Aorta (tissue), 5 donors: ENCODE data around the gene AMBRA1. TPM values are rescaled to one million over a fixed set of nuclear protein-coding genes. Genes with fewer than 3 reads are reported as not detected.

ENCODE experiments used
- ATAC-seq: fragments of 200-7000 bp; cut with Tn5 transposase; one replicate; pipeline ENCODE4 v1.9.1; 2022; ENCODE audit warnings: moderate library complexity; ENCODE audit not compliant: low FRiP score
- DNase-seq, 2 donors: peaks; one replicate each; pipeline ENCODE4 v3.0.0-alpha.2; 2020
- H3K27ac ChIP-seq, 2 donors: one replicate each; pipeline ENCODE4 v1.5.1; 2013; ENCODE audit warnings: low read length in 2 of 2, mild to moderate bottlenecking in 2 of 2, moderate library complexity in 2 of 2, control low read depth in 1 of 2, inconsistent platforms in 1 of 2, low read depth in 1 of 2
- H3K27me3 ChIP-seq, 2 donors: one replicate each; pipeline ENCODE4 v1.6.1; 2013; ENCODE audit warnings: control low read depth in 1 of 2, low read length in 1 of 2, mild to moderate bottlenecking in 1 of 2, moderate library complexity in 1 of 2; ENCODE audit not compliant: insufficient read depth in 2 of 2, control insufficient read depth in 1 of 2
- H3K36me3 ChIP-seq, 2 donors: one replicate each; pipeline ENCODE4 v1.6.1; 2013; ENCODE audit warnings: control low read depth in 1 of 2, low read length in 1 of 2, mild to moderate bottlenecking in 1 of 2; ENCODE audit not compliant: insufficient read depth in 2 of 2, control insufficient read depth in 1 of 2
- H3K4me1 ChIP-seq, 2 donors: one replicate each; pipeline ENCODE4 v1.6.1; 2013; ENCODE audit warnings: low read length in 2 of 2, control low read depth in 1 of 2, mild to moderate bottlenecking in 1 of 2, moderate library complexity in 1 of 2; ENCODE audit not compliant: insufficient read depth in 2 of 2, control insufficient read depth in 1 of 2
- H3K4me3 ChIP-seq, 2 donors: one replicate each; pipeline ENCODE4 v1.5.1; 2013; ENCODE audit warnings: low read length in 2 of 2, control low read depth in 1 of 2, mild to moderate bottlenecking in 1 of 2
- H3K9me3 ChIP-seq: one replicate; pipeline ENCODE4 v1.6.1; 2013; ENCODE audit warnings: mild to moderate bottlenecking, low read length; ENCODE audit not compliant: control insufficient read depth
- WGBS, 2 donors: extraction: QIAGEN DNeasy Blood & Tissue Kit; methylation state at CpG; one replicate each; pipeline ENCODE4 v1.1.7; 2013; 5-methylcytosine and 5-hydroxymethylcytosine counted together
- intact Hi-C, 2 donors: fragments of 100-400 bp; cut with DNase I; formaldehyde crosslinking; loops; one replicate each; pipeline versions ENCODE4 v1.14.2 to v1.15.0; 2022
- polyA plus RNA-seq, 2 donors: library from polyadenylated mRNA; stranded (reverse); fragments of 200-250 nt; gene quantifications; one replicate each; pipeline ENCODE4 v1.2.3, GENCODE V29; 2013
- total RNA-seq, 2 donors: library from RNA; stranded (reverse); fragmentation: NEBNext Ultra II Directional; extraction: Animal tissue kit (Norgen Biotek cat#: 25700); gene quantifications; one replicate each; pipeline ENCODE4 v1.2.1, GENCODE V29; 2021
- donor health status: healthy with polysubstance abuse.
- donor health status: Bipolar disorder and iron deficiency.
- donor health status: DM: no; HTN: no; CAD: no.
- donor health status: DM: no; HTN: no; CAD: no.
- donor health status: DM: yes; HTN: yes; CAD: no.

AMBRA1 gene
- total and polyA plus RNA-seq, 4 donors = 2.6 to 35.0 (median 16.8) TPM

- H3K4me3 ChIP-seq = peak within 1 kb of the TSS; percentile 95 to 100
- no peaks in the 10 kb centered on the region for H3K27me3 ChIP-seq
- no peaks in the 10 kb centered on the region for H3K36me3 ChIP-seq
- H3K27ac ChIP-seq = peak within 1 kb of the TSS; percentile 80 to 96
- DNase-seq (peak; percentile 92 to 96), ATAC-seq (peak; percentile 99)
- peaks cover 0 to 2% of the 10 kb centered on the region in 2 donors for H3K4me1 ChIP-seq
- intact Hi-C loops = loop anchor here in 1 of 2 donors (5.0 to 10.0 kb wide), 2 partner anchors 73 to 225 kb away; partner anchors contain the start of gene CHRM4
- no peaks in the 10 kb centered on the region for H3K9me3 ChIP-seq
- 0% methylated on average over 71 to 72 of the region's 72 CpGs for WGBS, 2 donors
Measured at GRCh38 chr11:46617134-46617971, 23.5 kb upstream of the AMBRA1 start, which contains the start of the genes ATG13 and HARBI1. TSS of gene ATG13 (plus strand) at chr11:46617553. CDS start at chr11:46644292, 26,739 bp downstream. TSS of gene HARBI1 (minus strand) at chr11:46617227. CDS start at chr11:46616237, 990 bp downstream.

GRCh38 chr11:46616551-46617133 is 22.8 kb upstream of the AMBRA1 start:
- DNase-seq (no peak), ATAC-seq (peak; percentile 13)
- WGBS, 2 donors = 5% methylated on average over 15 of the region's 15 CpGs
- intact Hi-C loops = loop anchor here in 1 of 2 donors (5.0 to 10.0 kb wide), 2 partner anchors 72 to 224 kb away; partner anchors contain the start of gene CHRM4
- Histone ChIP-seq H3K27ac (peak overlapping the region; percentile 46 to 49), H3K27me3 (no peaks in the 10 kb centered on the region), H3K4me3 (peak overlapping the region; percentile 95 to 100), H3K9me3 (no peaks in the 10 kb centered on the region), H3K36me3 (no peaks in the 10 kb centered on the region), H3K4me1 (peaks cover 0 to 2% of the 10 kb centered on the region in 2 donors)

GRCh38 chr11:46615756-46616155 is 21.9 kb upstream of the AMBRA1 start:
- H3K27ac ChIP-seq = no peak overlapping the region
- no peaks in the 10 kb centered on the region for H3K36me3 ChIP-seq
- DNase-seq (no peak), ATAC-seq (no peak)
- peaks cover 0 to 2% of the 10 kb centered on the region in 2 donors for H3K4me1 ChIP-seq
- no peaks in the 10 kb centered on the region for H3K9me3 ChIP-seq
- no peak overlapping the region for H3K4me3 ChIP-seq
- intact Hi-C loops = loop anchor here in 1 of 2 donors (5.0 to 10.0 kb wide), 2 partner anchors 71 to 223 kb away; partner anchors contain the start of gene CHRM4
- WGBS, 2 donors = 95 to 97% methylated on average over 7 of the region's 7 CpGs
- H3K27me3 ChIP-seq = no peaks in the 10 kb centered on the region

GRCh38 chr11:46612326-46612725 is 18.5 kb upstream of the AMBRA1 start:
- Histone ChIP-seq H3K36me3 (no peaks in the 10 kb centered on the region), H3K4me1 (no peaks in the 10 kb centered on the region), H3K4me3 (no peak overlapping the region), H3K9me3 (no peaks in the 10 kb centered on the region), H3K27me3 (no peaks in the 10 kb centered on the region), H3K27ac (no peak overlapping the region)
- ATAC-seq = no peak
- DNase-seq = no peak
- intact Hi-C loops = loop anchor here in 1 of 2 donors (10.0 kb wide), 1 partner anchor 68 kb away; no protein-coding TSS in a partner anchor
- 82 to 92% methylated on average over 2 of the region's 2 CpGs for WGBS, 2 donors

DNA sequence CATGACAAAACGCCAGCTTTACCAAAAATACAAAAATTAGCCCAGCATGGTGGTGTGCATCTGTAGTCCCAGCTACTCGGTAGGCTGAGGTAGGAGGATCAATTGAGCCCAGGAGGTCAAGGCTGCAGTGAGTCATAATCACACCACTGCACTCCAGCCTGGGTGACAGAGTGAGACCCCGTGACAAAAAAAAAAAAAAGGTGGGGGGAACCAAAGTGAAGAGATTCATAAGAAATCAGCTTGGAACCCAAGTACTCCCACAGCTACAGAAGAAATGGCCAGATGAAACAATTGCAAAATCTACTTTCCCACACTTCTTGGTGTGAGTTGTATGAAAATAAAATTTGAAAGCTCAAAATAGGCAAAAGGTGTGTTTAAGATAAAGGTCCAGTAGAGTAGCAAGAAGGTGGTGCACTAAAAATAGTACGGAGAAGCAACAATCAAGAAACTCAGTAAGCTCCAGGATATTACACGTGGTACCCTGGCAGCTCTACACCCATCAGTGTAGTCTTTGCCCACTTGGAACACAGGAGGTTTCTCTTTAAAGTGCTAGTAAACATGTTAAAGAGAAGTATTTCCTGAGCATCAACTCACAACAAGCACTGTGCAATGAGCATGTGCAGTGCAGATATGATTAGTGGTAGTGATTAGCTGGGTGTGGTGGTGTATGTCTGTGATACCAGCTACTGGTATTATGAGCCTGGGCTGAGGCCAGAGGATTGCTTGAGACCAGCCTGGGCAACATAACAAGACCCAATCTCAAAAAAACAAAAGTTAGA is 17.9 kb upstream of the AMBRA1 start:
- H3K27me3 ChIP-seq = no peaks in the 10 kb centered on the region
- no peaks in the 10 kb centered on the region for H3K9me3 ChIP-seq
- DNase-seq = no peak
- WGBS, 2 donors = 68 to 71% methylated on average over 5 of the region's 5 CpGs
- no peak for ATAC-seq
- no peak overlapping the region for H3K4me3 ChIP-seq
- intact Hi-C loops = loop anchor here in 1 of 2 donors (10.0 kb wide), 1 partner anchor 67 kb away; no protein-coding TSS in a partner anchor
- no peak overlapping the region for H3K27ac ChIP-seq
- no peaks in the 10 kb centered on the region for H3K36me3 ChIP-seq
- no peaks in the 10 kb centered on the region for H3K4me1 ChIP-seq

DNA sequence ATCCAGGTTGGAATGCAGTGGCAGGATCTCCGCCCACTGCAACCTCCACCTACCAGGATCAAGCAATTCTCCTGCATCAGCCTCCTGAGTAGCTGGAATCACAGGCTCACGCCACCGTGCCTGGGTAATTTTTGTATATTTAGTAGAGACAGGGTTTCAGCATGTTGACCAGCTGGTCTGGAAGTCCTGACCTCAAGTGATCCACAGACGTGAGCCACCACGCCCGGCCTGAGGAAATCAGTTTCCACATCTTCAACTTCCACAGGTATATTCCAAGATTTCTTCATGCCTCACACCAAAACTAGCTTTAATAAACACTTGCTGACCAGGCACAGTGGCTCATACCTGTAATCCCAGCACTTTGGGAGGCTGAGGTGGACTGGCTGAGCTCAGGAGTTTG is 15.6 kb upstream of the AMBRA1 start:
- Histone ChIP-seq H3K27me3 (no peaks in the 10 kb centered on the region), H3K9me3 (no peaks in the 10 kb centered on the region), H3K4me1 (no peaks in the 10 kb centered on the region), H3K27ac (no peak overlapping the region), H3K4me3 (no peak overlapping the region), H3K36me3 (no peaks in the 10 kb centered on the region)
- DNase-seq = no peak
- intact Hi-C loops = no loop called here
- 96 to 99% methylated on average over 6 of the region's 6 CpGs for WGBS, 2 donors
- ATAC-seq = no peak

DNA sequence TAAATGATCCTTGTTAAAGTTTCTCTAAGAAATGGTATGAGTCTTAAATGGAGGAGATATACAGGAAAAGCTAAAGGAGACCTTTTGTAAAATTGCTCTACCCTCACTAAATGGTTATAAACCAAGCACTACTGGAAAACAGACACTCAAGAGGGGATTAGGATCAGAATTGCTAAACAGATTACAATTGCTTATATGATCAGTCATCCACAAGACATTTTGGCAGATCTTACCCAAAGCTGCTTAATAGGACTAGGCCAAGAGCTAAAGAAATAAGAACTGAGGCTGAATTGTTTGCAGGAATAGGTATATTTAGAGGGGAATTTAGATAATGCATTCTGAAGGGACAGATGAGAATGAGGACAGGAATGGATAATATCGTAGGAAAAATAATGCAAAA is 13.7 kb upstream of the AMBRA1 start:
- Histone ChIP-seq H3K36me3 (peaks cover 0 to 1% of the 10 kb centered on the region in 2 donors), H3K27ac (no peak overlapping the region), H3K4me3 (no peak overlapping the region), H3K9me3 (no peaks in the 10 kb centered on the region), H3K27me3 (no peaks in the 10 kb centered on the region), H3K4me1 (no peaks in the 10 kb centered on the region)
- intact Hi-C loops = no loop called here
- WGBS, 2 donors = 66 to 85% methylated on average over 1 of the region's 1 CpG
- DNase-seq (no peak), ATAC-seq (no peak)

- Histone ChIP-seq H3K27ac (no peak overlapping the region), H3K36me3 (peaks cover 0 to 1% of the 10 kb centered on the region in 2 donors), H3K27me3 (no peaks in the 10 kb centered on the region), H3K4me3 (no peak overlapping the region), H3K4me1 (no peaks in the 10 kb centered on the region), H3K9me3 (no peaks in the 10 kb centered on the region)
- DNase-seq (no peak), ATAC-seq (no peak)
- WGBS, 2 donors = 85 to 94% methylated on average over 1 of the region's 1 CpG
- intact Hi-C loops = no loop called here
Measured at GRCh38 chr11:46604796-46605195, 11.0 kb upstream of the AMBRA1 start.
